Tibial nerve (tissue), 4 donors: ENCODE measurements around the gene TAF8.

Experiments
- CTCF ChIP-seq, 5 experiments: fragments of 200-600 bp in 3 of 5; fragments of 450-650 bp in 2 of 5; sonication (generic) in 3 of 5; IDR thresholded peaks; one replicate each; pipeline ENCODE4 v1.5.1; 2016 to 2019; ENCODE audit warnings: antibody characterized with exemption in 5 of 5, mild to moderate bottlenecking in 3 of 5, moderate library complexity in 2 of 5
- EP300 ChIP-seq, 2 donors: sonication (generic); formaldehyde crosslinking; IDR thresholded peaks; one replicate each; pipeline ENCODE4 v1.6.1; 2017; ENCODE audit warnings: antibody characterized with exemption in 2 of 2, mild to moderate bottlenecking in 1 of 2
- POLR2A ChIP-seq, 2 donors: fragments of 450-650 bp; IDR thresholded peaks; one replicate each; pipeline ENCODE4 v1.6.1; 2017; ENCODE audit warnings: antibody characterized with exemption in 2 of 2, mild to moderate bottlenecking in 2 of 2, moderate library complexity in 2 of 2

- TF ChIP-seq CTCF (IDR thresholded peaks at IDR 0.05): no peak
- no peak for TF ChIP-seq POLR2A (IDR thresholded peaks at IDR 0.05)
- no peak for TF ChIP-seq EP300 (IDR thresholded peaks at IDR 0.05)
Measured at GRCh38 chr6:42042108-42042507, 8.2 kb upstream of the TAF8 start.
